Measurements from ENCODE around the gene PKP2.

DNA sequence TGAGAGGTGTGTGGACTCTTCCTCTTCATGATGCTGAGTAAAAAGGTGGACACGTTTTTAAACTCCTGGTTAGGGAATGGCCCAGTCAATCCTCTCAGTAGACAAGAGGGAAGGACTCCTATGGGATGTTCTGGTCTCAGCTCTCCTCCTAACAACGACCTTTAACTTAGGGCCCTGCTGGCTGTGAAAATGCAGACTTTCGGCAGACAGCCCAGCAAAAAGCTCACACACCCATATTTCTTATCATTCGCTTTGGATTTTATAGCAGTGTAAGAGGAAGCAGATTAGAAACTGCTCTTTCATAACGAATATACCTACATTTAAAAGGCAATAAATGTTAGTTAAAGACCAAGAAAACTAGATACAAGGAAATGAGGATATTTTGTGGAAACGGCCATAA, 122.9 kb downstream of the PKP2 start:
- TF ChIP-seq, protein P1, sequence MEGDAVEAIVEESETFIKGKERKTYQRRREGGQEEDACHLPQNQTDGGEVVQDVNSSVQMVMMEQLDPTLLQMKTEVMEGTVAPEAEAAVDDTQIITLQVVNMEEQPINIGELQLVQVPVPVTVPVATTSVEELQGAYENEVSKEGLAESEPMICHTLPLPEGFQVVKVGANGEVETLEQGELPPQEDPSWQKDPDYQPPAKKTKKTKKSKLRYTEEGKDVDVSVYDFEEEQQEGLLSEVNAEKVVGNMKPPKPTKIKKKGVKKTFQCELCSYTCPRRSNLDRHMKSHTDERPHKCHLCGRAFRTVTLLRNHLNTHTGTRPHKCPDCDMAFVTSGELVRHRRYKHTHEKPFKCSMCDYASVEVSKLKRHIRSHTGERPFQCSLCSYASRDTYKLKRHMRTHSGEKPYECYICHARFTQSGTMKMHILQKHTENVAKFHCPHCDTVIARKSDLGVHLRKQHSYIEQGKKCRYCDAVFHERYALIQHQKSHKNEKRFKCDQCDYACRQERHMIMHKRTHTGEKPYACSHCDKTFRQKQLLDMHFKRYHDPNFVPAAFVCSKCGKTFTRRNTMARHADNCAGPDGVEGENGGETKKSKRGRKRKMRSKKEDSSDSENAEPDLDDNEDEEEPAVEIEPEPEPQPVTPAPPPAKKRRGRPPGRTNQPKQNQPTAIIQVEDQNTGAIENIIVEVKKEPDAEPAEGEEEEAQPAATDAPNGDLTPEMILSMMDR (IDR thresholded peaks at IDR 0.05; ENCODE audit: low read depth, low read length, missing input control) = no peak
- TF ChIP-seq GABPA (IDR thresholded peaks at IDR 0.05 in 1 of 2, conservative IDR thresholded peaks at IDR 0.05 in 1 of 2) (no peak), RAD21 (IDR thresholded peaks at IDR 0.05) (no peak), FOXA1 (IDR thresholded peaks at IDR 0.05) (no peak), EGR1 (IDR thresholded peaks at IDR 0.05; ENCODE audit: low read depth in 2 of 2) (no peak), HNF4G (IDR thresholded peaks at IDR 0.05) (no peak), RXRA (IDR thresholded peaks at IDR 0.05) (no peak)
- TF ChIP-seq, protein P2, sequence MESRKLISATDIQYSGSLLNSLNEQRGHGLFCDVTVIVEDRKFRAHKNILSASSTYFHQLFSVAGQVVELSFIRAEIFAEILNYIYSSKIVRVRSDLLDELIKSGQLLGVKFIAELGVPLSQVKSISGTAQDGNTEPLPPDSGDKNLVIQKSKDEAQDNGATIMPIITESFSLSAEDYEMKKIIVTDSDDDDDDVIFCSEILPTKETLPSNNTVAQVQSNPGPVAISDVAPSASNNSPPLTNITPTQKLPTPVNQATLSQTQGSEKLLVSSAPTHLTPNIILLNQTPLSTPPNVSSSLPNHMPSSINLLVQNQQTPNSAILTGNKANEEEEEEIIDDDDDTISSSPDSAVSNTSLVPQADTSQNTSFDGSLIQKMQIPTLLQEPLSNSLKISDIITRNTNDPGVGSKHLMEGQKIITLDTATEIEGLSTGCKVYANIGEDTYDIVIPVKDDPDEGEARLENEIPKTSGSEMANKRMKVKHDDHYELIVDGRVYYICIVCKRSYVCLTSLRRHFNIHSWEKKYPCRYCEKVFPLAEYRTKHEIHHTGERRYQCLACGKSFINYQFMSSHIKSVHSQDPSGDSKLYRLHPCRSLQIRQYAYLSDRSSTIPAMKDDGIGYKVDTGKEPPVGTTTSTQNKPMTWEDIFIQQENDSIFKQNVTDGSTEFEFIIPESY (IDR thresholded peaks at IDR 0.05) = no peak
- TF ChIP-seq, protein P3, sequence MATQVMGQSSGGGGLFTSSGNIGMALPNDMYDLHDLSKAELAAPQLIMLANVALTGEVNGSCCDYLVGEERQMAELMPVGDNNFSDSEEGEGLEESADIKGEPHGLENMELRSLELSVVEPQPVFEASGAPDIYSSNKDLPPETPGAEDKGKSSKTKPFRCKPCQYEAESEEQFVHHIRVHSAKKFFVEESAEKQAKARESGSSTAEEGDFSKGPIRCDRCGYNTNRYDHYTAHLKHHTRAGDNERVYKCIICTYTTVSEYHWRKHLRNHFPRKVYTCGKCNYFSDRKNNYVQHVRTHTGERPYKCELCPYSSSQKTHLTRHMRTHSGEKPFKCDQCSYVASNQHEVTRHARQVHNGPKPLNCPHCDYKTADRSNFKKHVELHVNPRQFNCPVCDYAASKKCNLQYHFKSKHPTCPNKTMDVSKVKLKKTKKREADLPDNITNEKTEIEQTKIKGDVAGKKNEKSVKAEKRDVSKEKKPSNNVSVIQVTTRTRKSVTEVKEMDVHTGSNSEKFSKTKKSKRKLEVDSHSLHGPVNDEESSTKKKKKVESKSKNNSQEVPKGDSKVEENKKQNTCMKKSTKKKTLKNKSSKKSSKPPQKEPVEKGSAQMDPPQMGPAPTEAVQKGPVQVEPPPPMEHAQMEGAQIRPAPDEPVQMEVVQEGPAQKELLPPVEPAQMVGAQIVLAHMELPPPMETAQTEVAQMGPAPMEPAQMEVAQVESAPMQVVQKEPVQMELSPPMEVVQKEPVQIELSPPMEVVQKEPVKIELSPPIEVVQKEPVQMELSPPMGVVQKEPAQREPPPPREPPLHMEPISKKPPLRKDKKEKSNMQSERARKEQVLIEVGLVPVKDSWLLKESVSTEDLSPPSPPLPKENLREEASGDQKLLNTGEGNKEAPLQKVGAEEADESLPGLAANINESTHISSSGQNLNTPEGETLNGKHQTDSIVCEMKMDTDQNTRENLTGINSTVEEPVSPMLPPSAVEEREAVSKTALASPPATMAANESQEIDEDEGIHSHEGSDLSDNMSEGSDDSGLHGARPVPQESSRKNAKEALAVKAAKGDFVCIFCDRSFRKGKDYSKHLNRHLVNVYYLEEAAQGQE (IDR thresholded peaks at IDR 0.05) = no peak

Measured in liver (tissue), 3 donors.